Measurements from ENCODE around the gene ABCC5.
"Not testable (repeated sequence)": the region's sequence is repeated elsewhere in the genome, so short reads cannot be mapped to it uniquely, and the experiment has no call there.

The ABCC5 gene

GRCh38 chr3:184016169-184016570 is 1.5 kb downstream of the ABCC5 start:
- DNase-seq, result peak in 2 of 56 donors; percentile 2

GRCh38 chr3:184015381-184016019 is 2.2 kb downstream of the ABCC5 start:
- DNase-seq, result no peak

GRCh38 chr3:184011937-184012889 is 5.5 kb downstream of the ABCC5 start:
- no peak for DNase-seq

- no peak for DNase-seq
These were observed 6.3 kb downstream of the ABCC5 start for GRCh38 chr3:184011230-184011876.

GRCh38 chr3:184008161-184008560 is 9.5 kb downstream of the ABCC5 start:
- DNase-seq, result no peak

- not testable (repeated sequence) for DNase-seq
These were observed 10.4 kb downstream of the ABCC5 start for GRCh38 chr3:184007143-184007813.

- DNase-seq, result peak in 17 of 56 donors; percentile 1 to 40 (median 9)
These were observed 11.7 kb downstream of the ABCC5 start for GRCh38 chr3:184005941-184006507.

- DNase-seq, result no peak
These were observed 13.2 kb downstream of the ABCC5 start for GRCh38 chr3:184004476-184004875.

- no peak for DNase-seq
These were observed 14.3 kb downstream of the ABCC5 start for GRCh38 chr3:184003187-184003967.

- no peak for DNase-seq
These were observed 15.2 kb downstream of the ABCC5 start for GRCh38 chr3:184002469-184002868.

- DNase-seq, result no peak
These were observed 15.9 kb downstream of the ABCC5 start for GRCh38 chr3:184001761-184002160.

- no peak for DNase-seq
These were observed 26.3 kb downstream of the ABCC5 start for GRCh38 chr3:183991403-183991802.

- no peak for DNase-seq
These were observed 29.4 kb downstream of the ABCC5 start for GRCh38 chr3:183988216-183988790.

- DNase-seq, result peak in 5 of 56 donors; percentile 6 to 15 (median 13)
These were observed 30.6 kb downstream of the ABCC5 start for GRCh38 chr3:183987000-183987600.

GRCh38 chr3:183984749-183985729 is 32.6 kb downstream of the ABCC5 start:
- no peak for DNase-seq

- DNase-seq, result no peak
These were observed 33.5 kb downstream of the ABCC5 start for GRCh38 chr3:183984127-183984740.

- DNase-seq, result no peak
These were observed 35.6 kb downstream of the ABCC5 start for GRCh38 chr3:183981990-183982644.

All from nucleus accumbens (tissue), 56 donors.